B cell (primary cell): Measurements from ENCODE around the gene MIF. TPM values are rescaled to one million over a fixed set of nuclear protein-coding genes. Genes with fewer than 3 reads are reported as not detected.

ENCODE experiments used
- ATAC-seq: fragments of 200-7000 bp; cut with Tn5 transposase; one replicate; pipeline ENCODE4 v1.10.0; 2021; ENCODE audit warnings: low read depth, mild to moderate bottlenecking, moderate number of reproducible peaks, moderate library complexity
- CTCF ChIA-PET: fragments of 350-600 bp; sonication (Branson Sonifier 250); formaldehyde crosslinking; loops from one replicate; lab custom pipeline; 2021; ENCODE audit warnings: antibody characterized with exemption, inconsistent platforms; lab: Charles Lee
- POLR2A ChIA-PET: fragments of 350-600 bp; sonication (Branson Sonifier 250); formaldehyde crosslinking; loops from one replicate; lab custom pipeline; 2021; ENCODE audit warnings: antibody characterized with exemption; lab: Charles Lee
- DNase-seq: peaks from one replicate; pipeline ENCODE4 v3.0.0; 2013
- H2AFZ ChIP-seq: 2 replicates; pipeline ENCODE4 v1.6.1; 2012; ENCODE audit warnings: mild to moderate bottlenecking, low read depth, low read length; ENCODE audit not compliant: insufficient read depth, poor library complexity, severe bottlenecking
- H3K27ac ChIP-seq, 2 donors: 1 replicate in 1 of 2; 2 replicates in 1 of 2; pipeline ENCODE4 v1.5.1; 2012 to 2013; ENCODE audit warnings: low read length in 2 of 2, mild to moderate bottlenecking in 2 of 2, moderate library complexity in 1 of 2
- H3K27me3 ChIP-seq, 4 experiments: fragments of 200-600 bp in 1 of 4; sonication (generic) in 1 of 4; replicated peaks in 1 of 4; 1 replicate in 2 of 4; 2 replicates in 2 of 4; pipeline versions ENCODE4 v1.6.1 to v1.7.0; 2013 to 2016; ENCODE audit warnings: low read length in 3 of 4, mild to moderate bottlenecking in 2 of 4, mixed read lengths in 1 of 4, moderate library complexity in 1 of 4; ENCODE audit not compliant: insufficient read depth in 4 of 4, control insufficient read depth in 3 of 4; ENCODE audit errors: control extremely low read depth in 1 of 4
- H3K36me3 ChIP-seq, 2 experiments: replicated peaks in 1 of 2; 1 replicate in 1 of 2; 2 replicates in 1 of 2; pipeline versions ENCODE4 v1.6.1 to v1.7.1; 2013; ENCODE audit warnings: low read length in 1 of 2; ENCODE audit not compliant: insufficient read depth in 2 of 2, control insufficient read depth in 1 of 2; ENCODE audit errors: control extremely low read depth in 1 of 2, extremely low read depth in 1 of 2
- H3K4me1 ChIP-seq, 2 donors: fragments of 200-600 bp in 1 of 2; sonication (generic) in 1 of 2; 1 replicate in 1 of 2; 2 replicates in 1 of 2; pipeline versions ENCODE4 v1.5.1 to v1.6.1; 2013 to 2017; ENCODE audit warnings: low read length in 2 of 2; ENCODE audit not compliant: control insufficient read depth in 2 of 2, insufficient read depth in 2 of 2
- H3K4me2 ChIP-seq: replicated peaks from 2 replicates; pipeline ENCODE3; 2012; ENCODE audit warnings: mild to moderate bottlenecking, low read depth, low read length; ENCODE audit not compliant: poor library complexity, severe bottlenecking
- H3K4me3 ChIP-seq, 5 experiments: fragments of 200-600 bp in 1 of 5; sonication (generic) in 1 of 5; 1 replicate in 3 of 5; 2 replicates in 2 of 5; pipeline versions ENCODE4 v1.5.1 to v1.7.0; 2011 to 2016; ENCODE audit warnings: low read length in 4 of 5, mild to moderate bottlenecking in 4 of 5, low read depth in 2 of 5, control low read depth in 1 of 5, moderate library complexity in 1 of 5; ENCODE audit not compliant: insufficient read depth in 1 of 5; ENCODE audit errors: control extremely low read depth in 1 of 5, extremely low read depth in 1 of 5
- H3K79me2 ChIP-seq: fragments of 200-600 bp; sonication (generic); one replicate; pipeline ENCODE4 v1.6.0; 2016; ENCODE audit warnings: low read length; ENCODE audit not compliant: control insufficient read depth, insufficient read depth
- H3K9ac ChIP-seq: fragments of 200-600 bp; sonication (generic); 2 replicates; pipeline ENCODE4 v1.6.1; 2017; ENCODE audit warnings: mild to moderate bottlenecking, low read length, moderate library complexity
- H3K9me3 ChIP-seq, 3 donors: one replicate each; pipeline versions ENCODE4 v1.6.1 to v1.7.1; 2013; ENCODE audit warnings: low read length in 2 of 3; ENCODE audit not compliant: control insufficient read depth in 2 of 3, insufficient read depth in 1 of 3; ENCODE audit errors: control extremely low read depth in 1 of 3
- H4K20me1 ChIP-seq: 2 replicates; pipeline ENCODE4 v1.6.0; 2012; ENCODE audit warnings: mild to moderate bottlenecking, low read length; ENCODE audit not compliant: insufficient read depth, control insufficient read depth, poor library complexity, severe bottlenecking
- H3K27ac Mint-ChIP-seq: one replicate; pipeline ENCODE4 v1.8.0; 2021; ENCODE audit warnings: mixed read lengths
- H3K27me3 Mint-ChIP-seq: one replicate; pipeline ENCODE4 v1.8.0; 2021; ENCODE audit warnings: mixed read lengths
- H3K4me1 Mint-ChIP-seq: one replicate; pipeline ENCODE4 v1.8.0; 2021; ENCODE audit warnings: mixed read lengths
- H3K4me3 Mint-ChIP-seq: one replicate; pipeline ENCODE4 v1.8.0; 2021; ENCODE audit warnings: mixed read lengths
- H3K9me3 Mint-ChIP-seq: one replicate; pipeline ENCODE4 v1.8.0; 2022; ENCODE audit warnings: mixed read lengths; ENCODE audit not compliant: insufficient read depth
- CTCF ChIP-seq: fragments of 200-600 bp; IDR thresholded peaks from one replicate; pipeline ENCODE4 v1.8.0; 2022; ENCODE audit warnings: antibody characterized with exemption, mild to moderate bottlenecking
- EZH2 ChIP-seq: IDR thresholded peaks from 2 replicates; pipeline ENCODE4 v1.6.1; 2012; ENCODE audit warnings: borderline replicate concordance, low read depth, mild to moderate bottlenecking, moderate library complexity, low read length; ENCODE audit not compliant: insufficient read depth, poor library complexity, severe bottlenecking
- WGBS: methylation state at CpG from one replicate; pipeline ENCODE4 v1.1.5; 2013; ENCODE audit warnings: missing lambda C conversion rate; ENCODE audit not compliant: insufficient coverage; 5-methylcytosine and 5-hydroxymethylcytosine counted together
- intact Hi-C: fragments of 100-400 bp; cut with micrococcal nuclease; formaldehyde crosslinking; loops from one replicate; pipeline ENCODE4 v1.10.0; 2022
- polyA plus RNA-seq: library from polyadenylated mRNA; depleted of rRNA; stranded (reverse); fragments of >200 nt; gene quantifications from 2 replicates; pipeline ENCODE4 v1.2.3, GENCODE V29; 2012
- total RNA-seq, 2 donors: library from RNA; stranded (reverse); fragments of 120-200 nt in 1 of 2; gene quantifications; 1 replicate in 1 of 2; 2 replicates in 1 of 2; pipeline versions ENCODE4 v1.2.3 to v1.2.4, GENCODE V29; 2013 to 2022

Gene MIF
- total and polyA plus RNA-seq, 2 donors (not counting 1 experiment from before 2014, with no cell fraction given), result 143 to 272 TPM

DNA sequence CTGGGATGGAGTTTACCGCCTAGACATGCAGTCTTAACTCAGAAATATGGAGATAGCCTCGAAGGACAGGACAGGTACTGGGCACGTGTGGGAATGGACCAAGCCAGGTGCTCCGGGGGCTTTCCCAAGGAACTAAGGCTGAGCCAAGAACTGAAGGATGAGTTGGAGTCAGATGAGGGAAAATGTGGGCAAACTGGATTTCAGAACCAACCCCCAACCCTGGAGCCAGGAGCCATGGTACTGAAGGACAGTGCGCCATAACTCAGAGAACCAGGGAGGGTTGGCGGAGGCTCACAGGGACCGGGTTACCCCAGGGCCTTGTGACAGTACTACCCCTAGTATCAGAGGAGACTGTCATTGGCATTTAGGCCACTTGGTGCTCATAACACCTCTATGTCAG is 2.5 kb upstream of the MIF start:
- Histone ChIP-seq H2AFZ (no peak overlapping the region), H3K9ac (no peak overlapping the region), H3K36me3 (peaks cover 0 to 7% of the 10 kb centered on the region in 2 experiments), H3K4me1 (peaks cover 13 to 19% of the 10 kb centered on the region in 2 donors), H3K79me2 (peaks cover 11% of the 10 kb centered on the region), H3K27me3 (no peaks in the 10 kb centered on the region), H4K20me1 (peaks cover 22% of the 10 kb centered on the region), H3K27ac (no peak overlapping the region), H3K4me2 (no peak overlapping the region), H3K4me3 (no peak overlapping the region), H3K9me3 (peaks cover 0 to 4% (median 0%) of the 10 kb centered on the region in 3 donors)
- intact Hi-C loops, result loop anchor here (5.0 kb wide), 1 partner anchor 34 kb away; the partner anchor contains the start of gene SLC2A11
- Mint-ChIP-seq H3K27ac (no peak overlapping the region), H3K4me3 (peak overlapping the region; percentile 45), H3K4me1 (peaks cover 22% of the 10 kb centered on the region), H3K9me3 (no peaks in the 10 kb centered on the region), H3K27me3 (no peaks in the 10 kb centered on the region)
- POLR2A ChIA-PET, result no interaction called here
- CTCF ChIA-PET, result no interaction called here
- DNase-seq (no peak), ATAC-seq (no peak)
- TF ChIP-seq EZH2 (no peak), CTCF (no peak)
- 98% methylated on average over 6 of the region's 7 CpGs for WGBS

GRCh38 chr22:23892130-23892529 is 2.1 kb upstream of the MIF start:
- ChIA-PET POLR2A (no interaction called here), CTCF (no interaction called here)
- peaks cover 0 to 11% of the 10 kb centered on the region in 2 experiments for H3K36me3 ChIP-seq
- ATAC-seq, result no peak
- DNase-seq, result no peak
- no peak for TF ChIP-seq CTCF
- TF ChIP-seq EZH2, result no peak
- H3K9me3 Mint-ChIP-seq, result no peaks in the 10 kb centered on the region
- no peak overlapping the region for H3K4me3 ChIP-seq
- H3K27ac ChIP-seq, result no peak overlapping the region
- intact Hi-C loops, result loop anchor here (5.0 kb wide), 1 partner anchor 35 kb away; the partner anchor contains the start of gene SLC2A11
- H3K27me3 Mint-ChIP-seq, result no peaks in the 10 kb centered on the region
- H3K4me1 ChIP-seq, result peaks cover 13 to 19% of the 10 kb centered on the region in 2 donors
- H3K79me2 ChIP-seq, result peaks cover 12% of the 10 kb centered on the region
- H3K9ac ChIP-seq, result no peak overlapping the region
- WGBS, result 100% methylated on average over 2 of the region's 2 CpGs
- H3K4me1 Mint-ChIP-seq, result peaks cover 25% of the 10 kb centered on the region
- no peak overlapping the region for H2AFZ ChIP-seq
- H3K27ac Mint-ChIP-seq, result peak overlapping the region; percentile 12
- H3K4me2 ChIP-seq, result no peak overlapping the region
- peaks cover 26% of the 10 kb centered on the region for H4K20me1 ChIP-seq
- H3K27me3 ChIP-seq, result no peaks in the 10 kb centered on the region
- peaks cover 0 to 4% (median 0%) of the 10 kb centered on the region in 3 donors for H3K9me3 ChIP-seq
- peak overlapping the region; percentile 45 for H3K4me3 Mint-ChIP-seq
